NCI-H1092 (cell line): ENCODE measurements around the gene SLC10A7.

Experiments used
- DNase-seq: peaks from one replicate; lab custom pipeline; 2025; lab: John Stamatoyannopoulos, UW

The SLC10A7 gene

GRCh38 chr4:146257511-146257910 is 264.2 kb downstream of the SLC10A7 start:
- DNase-seq: no peak

DNA sequence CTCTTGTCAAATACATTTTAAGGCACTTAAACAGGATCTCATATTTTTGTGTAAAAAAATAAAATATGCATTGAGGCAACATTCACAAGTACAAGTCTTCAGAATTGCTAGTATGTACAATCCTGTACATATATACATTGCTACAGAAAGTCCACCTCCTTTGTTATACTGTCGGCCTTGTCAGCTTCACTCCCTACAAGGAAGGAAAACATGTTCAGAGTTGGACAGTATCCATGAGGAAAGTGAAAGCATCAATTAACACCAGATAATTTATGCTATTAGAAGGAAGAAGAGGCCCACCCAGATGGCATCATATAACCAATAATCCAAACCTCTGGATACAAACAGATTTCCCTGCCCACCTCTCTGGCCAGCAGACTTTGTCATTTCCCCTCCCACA is 265.4 kb downstream of the SLC10A7 start:
- no peak for DNase-seq

DNA sequence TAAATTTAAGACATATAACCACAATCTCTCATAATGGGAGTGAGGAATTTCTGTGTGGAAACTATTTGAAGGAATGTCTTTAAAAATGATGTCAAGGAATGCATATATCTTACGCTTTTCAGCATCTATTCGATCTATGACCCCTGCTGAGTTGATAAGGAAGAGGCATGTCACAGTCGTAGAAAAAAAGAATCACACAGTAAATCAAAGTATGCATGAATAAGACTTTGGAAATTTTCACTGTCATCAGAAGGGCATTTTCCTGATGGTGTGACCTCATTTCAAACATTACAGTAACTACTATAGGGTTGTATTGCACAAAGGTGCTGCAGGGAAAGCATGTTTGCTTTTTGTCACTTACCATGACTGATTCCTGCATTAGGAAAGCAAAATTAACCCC is 265.9 kb downstream of the SLC10A7 start:
- DNase-seq: no peak

DNA sequence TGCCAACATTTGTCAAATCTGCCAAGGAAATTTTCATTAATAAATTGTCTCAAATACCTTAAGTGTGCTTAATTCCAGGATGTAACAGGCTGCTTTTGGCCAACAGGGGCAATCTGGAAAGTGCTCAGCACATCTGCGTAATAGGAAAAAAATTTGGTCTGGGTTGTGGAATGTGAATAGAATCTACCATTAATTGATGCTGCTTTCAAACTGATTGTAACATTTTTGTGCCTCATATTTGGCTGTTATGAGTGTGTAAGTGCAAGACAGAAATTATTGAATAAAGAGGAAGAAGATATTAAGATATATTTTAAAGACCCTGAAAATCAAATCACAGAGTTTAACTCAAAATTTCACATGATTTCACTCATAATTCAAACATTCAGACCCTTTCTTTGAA is 266.3 kb downstream of the SLC10A7 start:
- DNase-seq: no peak

DNA sequence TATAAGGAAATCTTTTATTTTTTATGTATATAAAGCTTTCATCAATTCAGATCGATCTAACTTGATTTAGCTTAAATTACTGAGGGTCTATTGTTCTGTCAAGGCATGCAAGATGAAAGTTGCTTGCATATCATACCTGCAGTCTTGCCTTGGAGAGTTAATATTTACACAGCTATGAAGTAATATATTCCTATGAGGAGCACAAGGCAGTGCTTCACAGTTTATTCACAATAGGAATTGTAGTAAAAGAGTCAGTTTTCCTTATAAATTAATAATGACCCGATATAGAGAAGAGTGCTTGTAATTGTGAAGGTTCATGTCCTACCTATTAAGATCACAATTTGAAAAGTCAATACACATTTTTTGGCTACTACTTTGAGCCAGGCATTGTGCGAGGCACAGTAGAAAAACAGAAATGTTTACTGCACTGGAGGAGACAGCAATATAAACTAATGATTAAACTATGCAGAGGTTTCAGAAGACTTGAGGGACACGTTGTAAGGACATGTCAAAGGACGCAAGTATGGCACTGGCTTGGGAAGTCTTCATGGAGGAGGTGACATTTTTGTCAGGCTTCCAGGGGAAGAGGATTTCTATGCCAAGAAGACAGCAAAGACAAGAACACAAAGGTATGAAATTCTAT is 268.6 kb downstream of the SLC10A7 start:
- DNase-seq: no peak

DNA sequence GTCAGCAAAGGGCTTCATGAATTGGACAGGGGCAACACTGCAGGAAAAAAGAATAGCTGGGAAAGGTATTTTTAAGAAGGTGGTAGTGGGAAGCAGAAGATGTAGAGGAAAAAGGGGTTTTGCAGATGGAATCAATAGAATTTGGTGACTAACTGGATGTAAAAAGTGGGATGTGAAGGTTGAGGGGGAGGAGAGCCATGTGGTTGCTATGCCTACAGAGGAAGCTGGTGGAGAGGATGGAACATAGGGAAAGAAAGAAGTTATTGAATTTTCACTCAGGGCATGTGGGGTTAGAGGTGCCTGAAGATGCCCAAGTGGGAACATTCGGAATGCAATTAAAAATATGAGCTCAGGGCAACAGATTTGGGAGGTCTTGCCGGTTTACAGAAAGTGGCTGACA is 274.4 kb downstream of the SLC10A7 start:
- no peak for DNase-seq

DNA sequence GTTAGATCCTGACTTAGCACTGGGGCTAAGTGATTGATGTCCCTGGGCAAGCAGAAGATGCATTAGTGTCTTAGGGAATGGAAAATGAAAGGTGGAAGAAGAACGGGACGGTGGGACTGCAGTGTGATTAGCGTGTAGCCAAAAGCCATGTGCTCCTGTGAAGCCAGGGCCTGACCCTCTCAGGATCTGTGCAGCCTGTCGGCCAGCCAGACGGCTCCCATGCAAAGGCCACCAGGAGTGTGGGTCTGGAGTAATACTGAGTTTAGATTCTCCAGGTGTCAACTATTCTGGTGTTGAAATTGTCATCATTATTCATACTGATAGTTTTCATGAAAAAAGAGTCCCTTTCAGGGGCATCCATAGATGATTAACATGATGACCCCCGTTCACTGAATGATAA is 275.4 kb downstream of the SLC10A7 start:
- no peak for DNase-seq

DNA sequence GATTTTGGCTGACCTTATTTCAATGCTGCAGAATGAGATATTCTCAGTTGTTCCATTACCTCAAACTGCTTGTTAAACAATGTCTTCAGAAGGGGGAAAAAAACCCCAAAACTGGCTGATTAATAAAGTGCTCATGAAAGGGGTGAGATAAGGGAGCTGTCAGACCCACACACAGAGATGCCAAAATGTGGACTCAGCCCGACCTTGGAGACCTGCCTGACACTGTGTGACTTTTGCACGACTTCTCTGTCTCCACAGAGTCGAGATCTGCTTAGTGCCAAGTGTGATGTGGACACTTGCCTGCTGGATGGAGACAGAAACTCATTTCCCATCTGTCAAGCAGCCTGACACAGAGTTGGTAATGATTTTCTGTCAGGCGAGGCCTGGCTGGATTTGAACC is 275.9 kb downstream of the SLC10A7 start:
- no peak for DNase-seq

- DNase-seq: no peak
Observed at GRCh38 chr4:146245246-146245645, 276.5 kb downstream of the SLC10A7 start.

DNA sequence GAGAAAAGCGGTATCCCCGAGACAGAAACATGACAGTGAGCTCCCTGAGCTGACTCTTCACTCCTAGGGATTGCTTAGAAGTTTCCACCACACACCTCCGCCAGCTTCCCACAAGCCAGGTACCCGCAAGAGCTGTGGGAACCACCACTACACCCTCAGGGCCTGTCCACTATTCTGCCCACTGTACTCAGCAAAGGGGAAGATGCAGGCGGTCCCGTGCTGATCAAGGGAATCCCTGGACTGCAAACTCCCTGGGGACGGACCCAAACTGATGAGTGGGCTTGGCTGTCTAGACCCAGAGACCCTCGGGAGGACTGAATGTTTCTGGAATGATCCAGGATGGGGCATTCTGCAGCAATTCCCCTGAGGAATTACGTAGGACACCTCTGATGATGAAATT is 277.2 kb downstream of the SLC10A7 start:
- DNase-seq: no peak

DNA sequence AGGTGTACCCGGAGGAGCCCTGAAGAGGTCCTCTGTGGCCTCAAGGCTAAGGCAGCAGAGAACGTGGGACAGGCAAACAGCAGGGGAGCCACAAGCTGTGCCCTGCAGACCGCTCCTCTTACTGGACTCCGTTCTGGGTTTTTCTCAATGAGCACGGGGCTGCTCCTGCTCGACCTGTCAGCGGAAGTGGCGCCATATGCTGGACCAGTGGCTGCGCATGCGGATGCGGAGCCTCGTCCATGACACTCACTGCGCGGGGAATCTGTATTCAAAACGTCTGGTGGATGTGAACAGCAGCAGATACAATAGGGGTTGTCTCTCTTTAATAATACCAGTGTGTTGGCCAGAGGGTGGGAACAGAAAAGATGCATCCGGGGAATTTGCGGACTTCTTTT is 277.9 kb downstream of the SLC10A7 start:
- no peak for DNase-seq

- no peak for DNase-seq
Observed at GRCh38 chr4:146243141-146243882, 278.4 kb downstream of the SLC10A7 start.

GRCh38 chr4:146238107-146238506 is 283.6 kb downstream of the SLC10A7 start:
- DNase-seq: no peak

- no peak for DNase-seq
Observed at GRCh38 chr4:146237092-146237491, 284.6 kb downstream of the SLC10A7 start.

GRCh38 chr4:146236216-146236615 is 285.5 kb downstream of the SLC10A7 start:
- no peak for DNase-seq

- DNase-seq: no peak
Observed at GRCh38 chr4:146235654-146236177, 286.0 kb downstream of the SLC10A7 start.

GRCh38 chr4:146232131-146232722 is 289.5 kb downstream of the SLC10A7 start:
- no peak for DNase-seq

DNA sequence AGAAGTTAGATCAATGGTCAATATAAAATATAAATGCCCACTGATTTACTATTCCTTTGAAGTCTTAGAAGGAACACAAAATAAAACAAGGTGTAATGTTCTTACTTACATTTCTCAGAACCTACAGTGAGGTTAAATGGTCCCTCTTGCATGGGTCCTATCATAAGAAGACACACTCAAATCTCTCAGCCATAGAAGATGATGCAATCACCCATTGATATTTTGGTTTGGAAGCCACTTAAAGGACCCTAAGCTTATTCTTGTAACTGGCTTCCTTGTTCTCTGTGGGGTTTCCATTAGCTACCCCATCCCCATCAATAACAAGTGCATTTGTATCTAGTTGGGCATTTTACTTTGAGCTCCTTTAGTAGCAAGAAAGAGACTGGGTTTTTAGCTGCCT is 292.3 kb downstream of the SLC10A7 start:
- no peak for DNase-seq

DNA sequence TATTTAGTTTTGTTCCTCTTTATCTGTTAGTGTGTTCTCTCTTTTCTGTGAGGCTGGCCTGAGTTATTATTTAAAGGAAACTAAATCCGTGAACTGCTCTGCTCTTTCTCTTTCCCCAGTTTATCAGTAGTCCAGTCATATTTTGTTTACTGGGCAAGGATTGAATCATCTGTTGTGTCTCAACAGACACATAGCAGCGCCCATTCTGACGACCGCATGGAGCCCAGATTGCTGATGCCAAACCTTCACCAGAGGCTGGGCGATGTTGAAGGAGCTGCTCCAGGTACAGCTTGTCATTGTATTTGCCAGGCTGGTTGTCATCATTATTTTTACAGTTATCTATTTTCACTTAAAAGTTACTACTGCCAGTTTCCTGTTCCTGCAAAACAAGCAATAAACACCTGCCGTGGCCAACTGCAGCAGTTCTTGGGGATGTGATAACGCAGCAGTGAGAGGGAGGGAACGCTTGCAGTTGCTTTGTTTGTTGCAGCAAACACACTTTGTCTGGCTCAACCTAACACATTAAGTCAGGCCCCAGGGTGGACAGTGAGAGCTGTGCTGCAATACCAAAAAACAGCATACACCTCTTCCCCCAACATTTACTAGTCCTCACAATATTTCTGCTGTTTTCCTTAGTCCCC is 297.3 kb downstream of the SLC10A7 start:
- DNase-seq: no peak

GRCh38 chr4:146222313-146222712 is 299.4 kb downstream of the SLC10A7 start:
- DNase-seq: no peak

DNA sequence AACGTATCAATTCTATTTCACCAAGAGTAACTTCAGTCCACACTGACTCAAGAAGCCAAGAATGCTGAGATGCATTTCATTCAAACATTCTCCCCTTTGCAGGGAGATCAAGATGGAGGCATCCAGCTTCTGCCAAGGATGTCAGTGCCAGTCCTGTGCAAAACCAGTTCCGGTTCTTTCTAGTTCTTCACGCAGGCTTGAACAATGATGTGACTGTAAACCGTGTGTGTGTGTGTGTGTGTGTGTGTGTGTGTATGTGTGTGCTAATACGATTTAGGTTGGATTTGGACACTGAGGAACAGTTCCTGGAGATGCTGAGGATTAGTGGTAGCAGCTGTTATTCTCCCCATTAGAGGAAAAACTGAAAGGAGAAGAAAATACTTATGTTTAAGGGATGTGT is 307.5 kb downstream of the SLC10A7 start, which contains the start of gene REELD1:
Gene REELD1, plus strand, starts transcription at position 301 of the 400 bp plus-strand sequence. CDS start 2,415 bp downstream, outside the sequence.
- no peak for DNase-seq

- DNase-seq: no peak
Observed at GRCh38 chr4:146212781-146213180, 309.0 kb downstream of the SLC10A7 start.

GRCh38 chr4:146211440-146211839 is 310.3 kb downstream of the SLC10A7 start:
- no peak for DNase-seq
